CD4-positive, alpha-beta T cell treated with Interleukin-1 beta for 1 hour (primary cell): ENCODE results near the gene LDAH.
A peak's percentile ranks its signal among the peaks of the same experiment; 100 is the strongest.

Experiments
- DNase-seq, 2 donors: peaks; one replicate each; pipeline ENCODE4 v3.0.0-alpha.2; 2020 to 2022

The LDAH gene

DNA sequence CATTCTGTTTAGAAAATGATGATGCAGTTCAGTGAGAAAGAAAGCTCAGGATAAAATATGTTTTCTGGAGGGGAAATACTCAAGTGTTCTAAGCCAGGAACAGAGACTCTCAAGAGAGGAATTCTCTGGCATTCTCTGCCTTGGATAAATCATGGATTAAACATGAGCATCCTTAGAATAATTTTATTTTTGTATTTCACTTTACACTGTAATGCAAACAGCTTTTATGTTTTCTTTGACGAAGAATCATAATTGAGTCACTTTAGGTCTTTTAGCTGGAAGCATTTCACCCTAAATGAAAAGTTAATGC is 144.9 kb downstream of the LDAH start:
- no peak for DNase-seq

DNA sequence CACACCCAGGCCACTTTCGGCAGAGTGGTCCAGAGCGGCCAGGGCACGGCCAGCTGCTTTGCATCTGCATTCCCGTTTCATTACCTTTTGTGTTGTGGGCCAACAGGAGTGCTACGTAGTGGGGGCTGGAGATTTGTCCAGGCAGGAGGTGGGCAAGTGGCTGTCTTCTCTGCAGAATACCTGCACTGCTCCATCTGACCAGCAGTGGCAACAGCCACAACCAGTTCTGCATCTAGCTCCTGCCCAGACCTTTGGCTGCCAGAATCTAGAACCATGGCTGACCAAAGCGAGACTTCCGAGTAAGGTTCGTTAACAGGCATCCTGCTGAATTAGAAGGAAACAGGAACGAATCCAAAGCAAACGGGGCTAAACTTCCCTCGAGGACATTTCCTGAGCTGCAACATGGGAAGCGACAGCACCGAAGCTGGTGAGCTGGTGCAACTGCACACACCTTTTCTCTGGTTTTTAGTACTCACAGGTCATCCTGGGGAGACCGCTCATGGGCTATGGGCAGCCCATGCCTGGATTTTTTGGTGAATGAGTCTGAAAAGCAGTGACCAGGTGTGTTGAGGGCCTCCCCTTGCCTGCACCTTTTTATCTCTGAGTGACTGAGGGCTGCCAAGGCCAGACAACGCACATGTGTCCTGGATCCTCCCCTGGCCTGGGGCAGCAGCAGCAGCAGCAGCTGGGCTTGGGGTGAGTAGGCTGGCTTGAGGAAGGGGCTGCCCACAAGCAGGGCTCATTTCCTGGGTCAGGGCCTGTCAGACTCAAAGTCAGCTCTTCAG is 145.4 kb downstream of the LDAH start:
- no peak for DNase-seq

DNA sequence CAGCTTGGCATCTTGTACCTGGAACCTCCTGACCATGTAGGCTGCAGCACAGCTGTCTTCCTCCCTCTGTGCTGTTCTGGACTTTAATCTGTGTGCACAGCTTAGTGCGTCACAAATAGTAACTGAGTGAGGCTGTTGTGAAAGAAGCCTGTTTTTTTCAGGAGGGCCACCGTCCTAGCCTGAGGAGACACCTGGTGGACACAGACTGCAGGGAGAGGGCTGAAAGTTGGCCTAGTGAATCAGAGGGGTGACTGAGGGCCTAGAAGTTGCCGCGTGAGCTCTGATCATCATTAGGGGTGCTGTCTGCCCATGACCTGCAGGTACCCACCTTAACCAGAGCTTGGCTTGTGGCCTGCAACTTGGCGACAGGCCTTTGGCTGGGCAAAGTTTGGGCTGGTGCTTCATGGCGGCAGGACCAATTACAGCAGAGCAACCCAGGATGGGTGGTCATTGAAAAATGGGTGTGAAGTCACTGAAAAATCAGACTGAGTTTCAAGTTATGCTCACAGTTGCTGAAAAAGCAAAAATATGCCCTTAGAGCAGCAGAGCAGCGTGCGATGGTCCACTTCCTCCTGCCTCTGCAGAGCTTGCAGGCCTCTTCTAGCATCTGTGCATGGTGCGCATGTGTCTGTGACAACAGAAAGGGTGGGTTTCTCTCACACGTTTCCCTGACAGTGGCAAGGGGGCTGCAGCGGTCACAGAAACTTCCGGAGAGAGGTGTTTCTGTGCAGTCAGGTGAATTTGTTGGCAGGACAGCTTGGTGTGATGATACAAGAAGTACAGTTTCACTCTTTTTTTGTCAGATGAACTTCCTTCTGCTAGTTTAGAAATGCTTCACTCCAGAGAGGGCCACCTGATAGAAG is 146.3 kb downstream of the LDAH start:
- peak in 1 of 2 donors; percentile 33 for DNase-seq

DNA sequence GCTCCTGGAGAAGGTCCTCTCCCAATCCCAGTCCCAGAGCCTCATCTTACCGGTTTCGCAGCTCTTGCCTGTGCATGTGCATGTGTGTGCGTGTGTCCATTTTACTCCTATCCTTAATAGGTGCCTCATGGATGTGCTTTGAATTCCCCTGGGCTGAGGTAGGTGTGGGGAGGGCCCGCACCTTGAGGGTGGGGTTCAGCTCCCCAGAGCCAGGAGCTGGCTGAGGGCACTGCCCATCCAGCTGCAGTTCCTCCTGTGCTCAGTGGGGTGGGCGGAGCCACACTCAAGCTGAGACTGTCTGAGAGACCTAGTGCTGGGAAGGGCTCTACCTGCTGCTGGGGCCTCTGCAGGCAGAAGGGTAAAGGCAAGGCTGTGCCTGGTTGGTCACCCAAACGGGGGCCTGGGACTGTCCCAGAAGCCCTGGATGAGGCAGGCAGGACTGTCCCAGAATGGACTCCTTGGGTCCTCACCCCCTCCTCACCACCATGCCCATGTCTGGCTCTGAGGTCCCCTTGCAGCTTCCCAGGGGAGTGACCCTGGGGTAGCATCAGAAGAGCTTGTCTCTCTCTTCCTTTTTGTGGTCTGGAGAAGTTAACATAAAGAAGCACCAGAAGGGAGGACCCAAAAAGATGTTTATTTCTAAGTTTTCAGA is 147.1 kb downstream of the LDAH start:
- peak in 1 of 2 donors; percentile 17 for DNase-seq

DNA sequence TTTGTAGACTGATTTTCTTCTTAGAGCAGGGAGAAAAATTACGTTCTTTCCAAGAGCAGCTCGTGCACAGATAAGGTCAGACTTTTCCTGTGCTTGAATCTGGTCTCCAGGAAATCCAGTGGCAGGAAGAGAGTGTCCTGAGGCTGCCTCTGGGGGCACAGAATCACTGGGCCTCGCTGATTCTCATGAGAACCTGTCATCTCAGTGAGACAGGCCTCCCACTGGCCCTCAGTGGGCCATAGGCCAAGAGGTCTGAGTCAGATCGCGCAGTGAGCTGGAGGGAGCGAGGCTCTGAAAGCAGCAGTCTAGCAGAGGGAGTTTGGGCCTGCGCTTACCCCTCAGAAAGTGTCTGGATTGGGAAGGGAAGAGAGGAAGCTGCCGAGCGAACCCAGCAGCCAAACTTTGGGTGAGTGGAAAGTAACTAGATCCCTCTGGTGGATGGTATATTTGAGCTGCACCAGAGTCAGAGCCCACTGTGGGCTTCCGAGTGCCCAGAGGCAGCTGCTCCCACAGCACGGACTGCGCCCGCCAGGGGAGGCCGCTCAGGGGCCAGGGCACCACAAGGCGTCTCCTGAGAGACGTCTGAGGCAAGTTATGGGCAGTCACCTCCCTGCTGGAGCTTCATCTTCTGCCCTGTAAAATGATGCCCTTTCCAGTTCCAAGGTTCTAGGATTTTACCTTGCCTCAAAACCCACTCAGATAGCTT is 147.8 kb downstream of the LDAH start:
- no peak for DNase-seq

DNA sequence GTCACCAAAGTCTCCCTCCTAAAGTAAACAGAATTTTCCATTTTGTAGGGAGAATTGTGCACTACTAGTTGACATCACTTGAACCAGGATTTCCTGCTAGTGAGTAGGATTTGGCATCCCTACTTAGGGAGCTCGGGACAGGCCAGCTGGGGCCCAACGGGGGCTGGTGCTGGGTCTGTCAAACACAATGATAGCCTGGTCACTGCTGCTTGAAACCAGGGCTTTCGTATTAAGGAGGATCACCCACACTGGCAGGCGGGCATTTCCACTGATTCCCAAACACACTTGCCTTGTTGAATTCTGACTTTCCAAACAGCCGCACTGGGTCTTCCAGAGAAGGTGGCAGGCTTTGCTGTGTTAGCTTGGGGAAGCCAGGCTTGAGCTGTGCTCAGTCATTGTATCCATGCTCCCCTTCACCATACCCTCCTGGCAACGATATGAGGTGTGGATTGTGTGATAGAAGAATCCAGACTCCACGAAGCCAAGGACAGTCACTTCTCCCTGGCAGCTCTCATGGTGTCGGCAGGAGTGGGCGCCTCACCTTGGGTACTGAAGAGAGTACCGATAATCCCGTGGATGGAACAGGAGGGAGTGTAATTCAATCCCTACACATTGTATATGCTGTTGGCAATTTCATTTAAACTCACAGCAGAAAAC is 148.5 kb downstream of the LDAH start:
- no peak for DNase-seq

DNA sequence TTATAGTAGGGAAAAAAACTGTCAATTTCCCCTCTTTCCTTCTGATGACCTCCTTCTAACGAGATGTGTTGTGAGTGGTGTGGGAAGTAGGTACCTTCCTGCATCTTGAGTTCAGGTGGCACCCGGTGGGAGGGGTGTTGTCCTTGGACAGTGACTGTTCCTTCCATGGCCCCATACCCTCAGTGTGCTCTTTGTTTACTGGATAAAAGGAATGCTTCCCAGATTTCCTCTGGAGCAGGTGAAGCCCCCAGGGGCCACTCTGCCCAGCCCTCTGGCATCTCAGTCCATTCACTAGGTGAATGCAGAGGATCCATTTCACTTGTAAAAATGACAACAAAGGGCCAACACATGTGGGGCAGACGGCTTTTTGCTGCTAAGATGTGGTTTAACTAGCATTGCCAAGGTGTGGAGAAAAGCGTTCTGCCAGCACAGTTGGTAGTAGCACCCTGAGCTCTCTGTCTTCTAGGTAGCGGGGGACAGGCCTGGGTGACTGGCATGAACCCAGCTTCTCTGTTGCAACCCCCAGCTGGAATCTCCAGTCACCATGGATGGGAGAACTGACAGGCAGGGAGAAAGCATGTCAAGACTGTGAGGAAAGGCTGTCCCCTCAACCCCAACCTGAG is 149.1 kb downstream of the LDAH start:
- no peak for DNase-seq

DNA sequence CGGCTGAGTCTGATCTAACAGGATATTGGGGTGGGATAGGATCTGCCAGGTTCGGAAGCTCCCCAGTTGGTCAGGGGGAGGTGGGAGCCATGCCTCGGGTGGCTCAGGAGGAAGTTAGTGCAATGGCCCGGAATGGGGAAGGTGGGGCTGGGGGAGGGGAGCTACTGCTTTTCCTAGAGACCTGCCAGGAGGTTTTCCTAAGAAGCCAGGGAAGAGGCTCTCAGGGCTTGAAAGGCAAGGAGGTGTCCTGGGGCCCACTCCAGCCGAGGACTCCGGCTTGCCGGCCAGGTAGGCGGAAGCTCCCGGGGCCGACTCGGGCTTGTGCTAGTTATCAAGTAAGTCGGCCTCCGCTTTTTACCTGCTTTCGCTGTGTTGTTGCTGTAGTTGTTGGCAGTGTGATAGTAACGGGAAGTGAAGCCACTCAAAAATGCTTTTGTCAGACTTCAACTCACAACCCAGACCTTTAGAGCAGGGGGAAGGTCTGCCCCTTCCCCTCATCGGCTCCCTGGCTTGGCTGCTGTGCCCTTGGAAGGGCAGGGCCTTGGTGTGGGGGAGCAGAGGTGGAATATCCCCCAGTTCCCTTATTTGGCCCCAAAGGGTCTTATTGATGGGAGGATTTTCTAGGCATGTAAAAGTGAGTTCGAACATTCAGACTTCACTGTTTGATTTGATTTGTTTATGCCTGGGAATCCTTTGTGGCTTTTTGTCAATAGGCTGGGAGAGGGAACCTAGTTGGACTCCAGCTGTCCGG is 150.5 kb downstream of the LDAH start:
- no peak for DNase-seq

DNA sequence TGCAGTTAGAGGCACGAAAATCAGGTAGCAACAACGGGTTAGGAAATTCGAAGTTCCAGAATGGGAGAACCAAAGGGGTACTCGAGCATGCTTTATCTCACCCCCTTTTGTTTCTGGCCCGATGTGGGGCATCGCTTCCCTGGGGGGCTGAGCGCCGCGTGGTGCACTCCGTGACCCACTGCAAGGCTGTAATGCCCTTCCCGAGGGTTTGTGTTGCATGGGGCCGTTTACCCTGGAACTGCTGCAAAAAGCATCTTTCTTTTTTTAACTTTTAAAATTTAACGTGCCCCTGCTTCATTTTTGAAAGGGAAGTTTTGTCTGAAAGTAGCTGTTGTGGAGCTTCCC is 151.2 kb downstream of the LDAH start:
- DNase-seq: no peak

DNA sequence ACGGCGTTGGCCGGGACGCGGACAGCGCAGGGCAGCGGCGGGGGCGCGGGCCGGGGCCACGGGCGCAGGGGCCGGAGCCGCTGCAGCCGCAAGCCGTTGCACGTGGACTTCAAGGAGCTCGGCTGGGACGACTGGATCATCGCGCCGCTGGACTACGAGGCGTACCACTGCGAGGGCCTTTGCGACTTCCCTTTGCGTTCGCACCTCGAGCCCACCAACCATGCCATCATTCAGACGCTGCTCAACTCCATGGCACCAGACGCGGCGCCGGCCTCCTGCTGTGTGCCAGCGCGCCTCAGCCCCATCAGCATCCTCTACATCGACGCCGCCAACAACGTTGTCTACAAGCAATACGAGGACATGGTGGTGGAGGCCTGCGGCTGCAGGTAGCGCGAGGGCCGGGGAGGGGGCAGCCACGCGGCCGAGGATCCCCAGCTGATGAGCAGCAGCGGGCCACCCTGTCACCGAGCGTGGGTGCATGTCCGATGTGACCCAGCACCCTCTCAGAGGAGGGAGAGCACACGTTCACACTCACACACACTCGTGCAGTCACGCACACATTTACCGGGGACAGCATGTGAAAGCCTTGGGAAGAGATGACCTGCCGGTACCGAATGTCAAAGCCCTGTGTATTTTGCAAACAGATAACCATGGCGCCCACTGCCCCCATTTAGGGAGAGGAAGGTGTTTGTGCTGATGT is 151.7 kb downstream of the LDAH start:
- DNase-seq: no peak

DNA sequence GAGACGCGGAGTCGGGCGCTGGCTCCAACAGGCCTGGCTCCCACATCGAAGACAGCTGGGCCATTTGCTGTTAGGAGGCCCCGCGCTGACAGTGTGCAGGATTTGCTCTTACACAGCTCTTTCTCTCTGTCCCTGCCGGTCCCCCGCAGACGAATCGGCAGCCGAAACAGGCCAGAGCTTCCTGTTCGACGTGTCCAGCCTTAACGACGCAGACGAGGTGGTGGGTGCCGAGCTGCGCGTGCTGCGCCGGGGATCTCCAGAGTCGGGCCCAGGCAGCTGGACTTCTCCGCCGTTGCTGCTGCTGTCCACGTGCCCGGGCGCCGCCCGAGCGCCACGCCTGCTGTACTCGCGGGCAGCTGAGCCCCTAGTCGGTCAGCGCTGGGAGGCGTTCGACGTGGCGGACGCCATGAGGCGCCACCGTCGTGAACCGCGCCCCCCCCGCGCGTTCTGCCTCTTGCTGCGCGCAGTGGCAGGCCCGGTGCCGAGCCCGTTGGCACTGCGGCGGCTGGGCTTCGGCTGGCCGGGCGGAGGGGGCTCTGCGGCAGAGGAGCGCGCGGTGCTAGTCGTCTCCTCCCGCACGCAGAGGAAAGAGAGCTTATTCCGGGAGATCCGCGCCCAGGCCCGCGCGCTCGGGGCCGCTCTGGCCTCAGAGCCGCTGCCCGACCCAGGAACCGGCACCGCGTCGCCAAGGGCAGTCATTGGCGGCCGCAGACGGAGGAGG is 152.4 kb downstream of the LDAH start:
- no peak for DNase-seq

DNA sequence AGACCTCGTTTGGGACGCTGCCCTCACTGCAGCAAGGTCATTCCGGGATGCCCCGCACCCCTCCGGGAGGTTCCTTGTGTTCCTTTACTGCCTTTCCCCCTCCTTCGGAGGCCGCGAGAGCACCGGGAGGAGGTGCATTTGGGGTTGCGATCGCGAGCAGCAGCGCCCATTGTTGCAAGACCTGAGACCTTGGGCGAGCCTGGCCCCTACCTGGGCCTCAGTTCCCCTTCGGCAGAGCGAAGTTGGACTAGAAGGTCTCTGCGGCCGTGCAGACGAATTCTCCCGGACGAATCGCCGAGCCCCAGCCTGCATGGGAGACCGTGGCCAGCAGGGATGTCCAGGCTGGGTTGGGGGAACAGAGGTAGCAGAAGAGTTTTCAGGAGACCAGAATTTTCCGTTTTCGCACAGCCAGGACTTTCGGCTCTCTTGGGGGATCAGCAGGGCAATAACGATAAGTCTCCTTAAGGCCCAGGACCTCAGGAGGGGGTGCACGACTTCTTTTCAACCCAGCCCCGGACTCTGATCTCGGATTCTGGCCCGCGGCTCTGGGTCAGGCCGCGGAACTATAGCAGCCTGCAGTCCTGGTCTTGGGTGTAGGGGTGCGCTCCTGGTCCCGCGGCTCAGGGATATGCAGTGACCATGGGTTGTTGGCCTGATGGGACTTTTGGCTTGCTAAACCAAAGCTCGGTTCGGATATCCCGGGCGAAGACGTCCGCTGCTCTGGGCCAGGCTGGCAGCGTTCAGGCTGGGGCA is 153.2 kb downstream of the LDAH start:
- no peak for DNase-seq

DNA sequence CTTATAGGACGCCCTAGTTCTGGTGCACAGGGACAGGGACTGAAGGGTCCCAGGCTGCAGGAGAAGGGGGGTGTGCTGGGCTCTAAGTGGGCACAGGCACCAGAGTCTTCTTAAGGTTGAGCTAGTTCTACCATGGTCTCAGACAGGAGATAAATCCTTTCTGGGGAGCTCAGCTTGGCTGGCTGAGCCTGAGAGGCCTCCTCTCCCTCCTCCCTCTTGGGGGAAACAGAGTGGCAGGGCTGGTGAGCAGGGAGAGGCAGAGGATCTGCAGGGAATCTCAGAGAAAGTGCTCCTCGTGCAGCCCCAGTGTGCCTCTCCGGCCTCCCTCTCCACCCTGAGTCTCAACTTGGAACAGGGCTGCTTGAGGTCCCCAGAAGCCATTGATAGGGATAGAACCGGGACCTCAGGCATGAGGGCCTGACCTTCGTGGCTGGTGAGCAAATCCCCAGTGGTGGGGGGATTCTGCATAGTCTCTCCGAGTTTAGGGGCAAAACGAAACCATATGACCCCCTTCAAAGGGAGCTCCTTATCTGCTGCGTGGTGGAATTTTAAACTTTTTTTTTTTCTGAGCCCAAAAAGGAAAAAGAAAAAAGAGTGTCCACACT is 153.9 kb downstream of the LDAH start:
- no peak for DNase-seq

DNA sequence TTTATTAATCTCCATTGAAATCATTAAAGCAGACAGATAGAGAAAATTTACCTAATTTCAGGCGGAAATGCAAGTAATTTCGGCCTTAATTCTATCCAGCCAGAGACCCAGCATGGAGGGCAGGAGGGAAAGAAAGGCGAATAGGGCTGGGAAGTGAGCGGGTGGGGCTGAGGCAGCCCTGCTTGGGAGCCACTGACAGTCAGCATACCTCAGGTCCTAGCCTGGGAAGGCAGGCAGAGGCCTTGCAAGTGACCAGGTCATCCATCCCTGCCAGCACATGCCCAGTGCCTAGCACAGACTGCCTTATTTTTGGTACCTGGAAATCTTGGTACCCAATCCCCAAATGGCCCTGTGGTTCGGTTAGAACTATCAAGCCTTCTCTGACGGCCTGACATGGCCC is 154.4 kb downstream of the LDAH start:
- DNase-seq: no peak

DNA sequence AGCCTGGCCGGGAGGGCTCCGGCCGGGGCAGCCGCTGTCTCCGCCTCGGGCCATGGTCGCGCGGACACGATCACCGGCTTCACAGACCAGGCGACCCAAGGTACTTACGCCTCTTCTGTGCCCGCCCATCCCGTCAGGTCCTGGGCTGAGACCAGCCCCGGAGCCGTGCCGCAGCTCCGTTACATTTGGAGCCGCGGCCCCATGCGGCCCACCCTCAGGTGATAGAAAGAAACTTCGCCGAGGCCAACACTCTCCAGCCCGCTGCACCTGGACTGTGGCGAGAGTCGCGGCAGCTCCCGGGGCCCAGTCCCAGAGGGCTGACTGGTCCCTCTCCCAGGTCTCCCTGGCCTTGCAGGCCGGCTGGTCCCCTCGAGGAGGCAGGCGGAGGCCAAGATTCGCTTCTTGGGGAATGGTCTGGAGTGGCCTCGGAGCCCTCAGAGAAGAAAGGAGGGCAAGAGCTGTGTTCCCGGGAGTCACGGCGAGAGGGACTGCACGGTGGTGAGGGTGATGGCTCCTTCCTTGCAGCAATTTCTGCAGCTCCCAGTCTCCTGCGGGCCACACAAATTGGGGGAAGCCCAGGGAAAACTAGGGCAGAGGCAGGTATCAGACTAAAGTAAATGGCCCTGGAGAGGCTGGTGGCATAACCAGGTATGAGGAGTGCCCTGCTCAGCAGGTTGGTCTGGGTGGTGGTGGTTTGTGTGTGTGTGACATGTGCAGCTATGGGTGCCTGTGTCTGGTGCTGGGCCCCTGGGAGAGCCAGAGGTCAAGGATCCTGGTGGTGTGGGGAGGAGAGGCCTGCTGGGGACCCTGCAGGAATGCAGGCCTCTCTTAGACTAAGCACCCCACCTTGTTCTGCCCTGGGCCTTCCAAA is 155.1 kb downstream of the LDAH start:
- no peak for DNase-seq

DNA sequence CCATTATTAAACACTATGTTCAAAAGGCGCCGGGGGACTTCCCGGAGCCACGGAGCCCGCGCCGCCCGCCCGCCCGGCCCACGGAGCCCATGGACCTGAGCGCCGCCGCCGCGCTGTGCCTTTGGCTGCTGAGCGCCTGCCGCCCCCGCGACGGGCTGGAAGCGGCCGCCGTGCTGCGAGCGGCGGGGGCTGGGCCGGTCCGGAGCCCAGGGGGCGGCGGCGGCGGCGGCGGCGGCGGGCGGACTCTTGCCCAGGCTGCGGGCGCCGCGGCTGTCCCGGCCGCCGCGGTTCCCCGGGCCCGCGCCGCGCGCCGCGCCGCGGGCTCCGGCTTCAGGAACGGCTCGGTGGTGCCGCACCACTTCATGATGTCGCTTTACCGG is 155.8 kb downstream of the LDAH start:
- peak in 1 of 2 donors; percentile 22 for DNase-seq

DNA sequence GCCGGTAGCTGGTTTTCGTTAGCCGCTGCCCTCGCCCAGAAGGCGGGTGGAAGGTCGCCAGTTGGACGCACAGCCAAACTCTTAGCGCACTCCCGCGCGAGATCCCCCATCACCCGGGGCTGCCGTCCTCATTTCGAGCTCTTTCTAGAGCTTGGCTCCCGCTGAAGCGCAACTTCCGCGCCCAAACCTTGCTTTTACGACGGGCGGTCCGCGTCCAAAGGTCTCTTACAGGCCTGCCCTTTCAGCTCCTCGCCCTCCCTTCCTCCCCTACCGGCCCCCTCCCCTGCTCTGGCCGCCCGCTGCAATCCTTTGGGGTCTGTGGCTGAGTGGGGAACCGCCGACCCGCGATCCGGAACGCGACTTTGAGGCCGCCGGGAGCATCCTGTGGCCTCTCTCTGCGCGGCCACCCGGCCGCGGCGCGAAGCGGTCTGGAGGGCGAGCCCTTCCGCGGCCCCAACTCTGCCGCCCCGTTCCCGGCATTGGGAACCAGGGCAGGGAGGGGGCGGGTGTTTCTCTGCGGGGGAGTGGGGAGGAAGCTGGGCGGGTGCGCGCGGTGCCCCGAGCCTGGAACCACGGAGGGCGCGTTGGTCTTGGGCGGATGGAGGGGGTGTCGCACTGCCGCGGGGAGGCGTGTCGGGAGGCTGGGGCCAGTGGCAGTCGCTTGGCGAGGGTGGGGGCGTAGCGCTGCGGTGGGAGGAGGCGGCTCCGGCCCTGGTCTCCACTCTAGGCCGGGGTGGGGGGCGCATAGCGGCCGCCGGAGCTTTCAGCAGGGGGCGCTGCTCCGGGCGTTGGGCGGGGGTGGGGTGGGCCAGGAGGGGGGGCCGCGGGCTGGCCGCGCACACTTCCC is 156.4 kb downstream of the LDAH start, which contains the start of gene GDF7:
GDF7 (plus strand) TSS at position 841 of the 847 bp plus-strand sequence. CDS start 96 bp downstream, outside the sequence.
- peak; percentile 20 to 47 for DNase-seq
